ENCODE measurements around the gene CTSL. TPM values are rescaled to one million over a fixed set of nuclear protein-coding genes. Genes with fewer than 3 reads are reported as not detected.
A peak's percentile ranks its signal among the peaks of the same experiment; 100 is the strongest.

CTSL gene
- total and polyA plus RNA-seq, 2 of the 13 experiments (the other 11 are each of a cell fraction or from before 2014, with no cell fraction given) = 78.1 to 113 TPM

- TF ChIP-seq HMGXB3 (CRISPR knock-in tag; IDR thresholded peaks at IDR 0.05; ENCODE audit: borderline replicate concordance) (0 out of 2 replicates have a peak, but pooled peaks have one; percentile 23), ZNF230 (CRISPR knock-in tag; IDR thresholded peaks at IDR 0.05) (peak; percentile 75), POGK (CRISPR knock-in tag; conservative IDR thresholded peaks at IDR 0.05) (peak; percentile 89; the same call in 1 of the 2 replicates), ZNF562 (CRISPR knock-in tag; IDR thresholded peaks at IDR 0.05; ENCODE audit: borderline replicate concordance) (no peak), ZNF383 (CRISPR knock-in tag; IDR thresholded peaks at IDR 0.05; ENCODE audit: borderline replicate concordance) (peak; percentile 79; the same call in 1 of the 2 replicates), NAIF1 (CRISPR knock-in tag; IDR thresholded peaks at IDR 0.05; ENCODE audit: borderline replicate concordance) (peak; percentile 77; the same call in 1 of the 2 replicates), ZNF644 (CRISPR knock-in tag; IDR thresholded peaks at IDR 0.05; ENCODE audit: low read depth) (no peak), SP140L (CRISPR knock-in tag; IDR thresholded peaks at IDR 0.05; ENCODE audit: borderline replicate concordance) (no peak), ELF4 (CRISPR knock-in tag; IDR thresholded peaks at IDR 0.05; ENCODE audit: borderline replicate concordance) (no peak; the same call in 1 of the 2 replicates), SATB2 (CRISPR knock-in tag; IDR thresholded peaks at IDR 0.05) (no peak; the same call in 1 of the 2 replicates), ZFP36L2 (CRISPR knock-in tag; IDR thresholded peaks at IDR 0.05) (no peak), GPBP1L1 (CRISPR knock-in tag; IDR thresholded peaks at IDR 0.05) (no peak), E2F2 (CRISPR knock-in tag; IDR thresholded peaks at IDR 0.05; ENCODE audit: borderline replicate concordance) (peak; percentile 13; the same call in 1 of the 2 replicates), ZNF292 (CRISPR knock-in tag; IDR thresholded peaks at IDR 0.05; ENCODE audit: borderline replicate concordance, low read depth) (peak; percentile 43), MXD4 (CRISPR knock-in tag; IDR thresholded peaks at IDR 0.05) (peak; percentile 30), ZNF800 (CRISPR knock-in tag; IDR thresholded peaks at IDR 0.05) (peak; percentile 89; the same call in 1 of the 2 replicates)
Observed at GRCh38 chr9:87725900-87726709, at the start of gene CTSL (continued).
